GM12801 (cell line): Measurements from ENCODE around the gene SKP1.

Source experiments
- CTCF ChIP-seq: IDR thresholded peaks from one replicate; pipeline ENCODE4 v1.5.1; 2011; ENCODE audit warnings: control low read depth; ENCODE audit not compliant: insufficient read length; ENCODE audit errors: extremely low read depth

SKP1 gene

GRCh38 chr5:134132372-134133187, 44.2 kb downstream of the SKP1 start:
- TF ChIP-seq CTCF, result no peak

- no peak for TF ChIP-seq CTCF
These were observed 45.0 kb downstream of the SKP1 start for GRCh38 chr5:134131578-134132350.

GRCh38 chr5:134131165-134131564, 45.6 kb downstream of the SKP1 start:
- TF ChIP-seq CTCF, result no peak

GRCh38 chr5:134130239-134130945, 46.4 kb downstream of the SKP1 start:
- TF ChIP-seq CTCF, result no peak

GRCh38 chr5:134129411-134130238, 47.1 kb downstream of the SKP1 start:
- TF ChIP-seq CTCF, result no peak

- no peak for TF ChIP-seq CTCF
These were observed 48.1 kb downstream of the SKP1 start for GRCh38 chr5:134128648-134128995.
